ENCODE results near the gene ELOVL3.
"Not testable (repeated sequence)": the region's sequence is repeated elsewhere in the genome, so short reads cannot be mapped to it uniquely, and the experiment has no call there.

ELOVL3 gene

GRCh38 chr10:102225646-102226541 is at the start of gene ELOVL3:
TSS of gene ELOVL3 (plus strand) at chr10:102226299. CDS start at chr10:102226549, 250 bp downstream.
- DNase-seq = no peak

GRCh38 chr10:102184606-102185005 is 41.5 kb upstream of the ELOVL3 start:
- no peak for DNase-seq

GRCh38 chr10:102185272-102185671 is 40.8 kb upstream of the ELOVL3 start:
- no peak for DNase-seq

DNA sequence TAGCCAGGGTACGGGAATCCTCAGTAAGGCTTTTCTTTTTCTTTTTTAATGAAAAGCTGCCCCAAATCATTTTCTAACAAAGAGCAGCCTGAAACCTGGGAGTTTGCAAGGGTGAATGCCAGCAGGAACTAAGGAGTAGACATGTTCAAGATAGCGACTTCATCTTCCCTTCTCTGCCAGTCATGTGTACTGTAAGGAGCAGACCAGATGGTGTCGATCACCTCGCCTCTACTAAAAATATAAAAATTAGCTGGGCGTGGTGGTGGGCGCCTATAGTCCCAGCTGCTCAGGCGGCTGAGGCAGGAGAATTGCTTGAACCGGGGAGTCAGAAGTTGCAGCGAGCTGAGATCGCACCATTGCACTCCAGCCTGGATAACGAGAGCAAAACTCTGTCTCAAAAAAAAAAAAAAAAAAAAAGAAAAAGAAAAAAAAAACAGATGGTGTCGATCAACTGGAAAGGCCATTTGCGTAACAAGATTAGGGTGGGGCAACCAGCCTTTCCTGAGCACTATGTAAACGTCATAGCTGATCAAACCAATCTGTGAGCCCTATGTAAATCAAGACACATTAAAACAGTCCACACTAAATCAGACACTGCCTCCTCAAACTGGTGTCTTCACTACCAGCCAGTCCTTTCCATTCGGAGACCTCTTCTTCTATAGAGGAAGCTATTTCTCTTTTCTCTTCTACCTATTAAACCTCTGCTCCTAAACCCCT is 40.1 kb upstream of the ELOVL3 start:
- DNase-seq = no peak

GRCh38 chr10:102188298-102188940 is 37.7 kb upstream of the ELOVL3 start:
- no peak for DNase-seq

GRCh38 chr10:102188941-102189898 is 36.9 kb upstream of the ELOVL3 start:
- not testable (repeated sequence) for DNase-seq

GRCh38 chr10:102191956-102192355 is 34.1 kb upstream of the ELOVL3 start:
- DNase-seq = no peak

DNA sequence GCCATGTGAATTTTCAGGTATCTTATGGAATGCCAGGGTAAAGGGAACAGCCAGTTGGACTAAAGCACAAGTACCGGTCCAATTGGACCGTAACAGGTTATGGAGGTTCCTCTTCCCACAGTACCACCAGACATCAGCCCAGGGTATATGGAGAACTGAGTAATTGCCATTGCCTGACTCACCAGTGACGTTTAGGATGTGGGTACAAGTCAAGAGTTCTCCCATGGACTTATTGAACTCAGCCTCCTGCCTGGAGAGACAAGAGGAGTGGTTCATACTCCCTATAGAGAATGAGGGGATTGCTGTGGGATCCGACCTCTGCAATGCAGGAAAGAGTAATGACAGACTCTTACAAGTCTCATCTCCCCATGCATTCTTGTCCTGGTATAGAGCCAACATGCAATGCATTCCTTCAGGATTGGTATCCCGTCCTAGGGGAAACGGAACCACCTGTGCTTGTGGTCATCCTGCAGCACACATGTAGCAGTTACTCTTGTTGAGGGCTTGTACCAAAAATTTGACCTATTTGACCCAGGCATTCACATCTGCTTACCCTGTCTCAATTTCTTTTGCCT is 30.7 kb upstream of the ELOVL3 start:
- no peak for DNase-seq

DNA sequence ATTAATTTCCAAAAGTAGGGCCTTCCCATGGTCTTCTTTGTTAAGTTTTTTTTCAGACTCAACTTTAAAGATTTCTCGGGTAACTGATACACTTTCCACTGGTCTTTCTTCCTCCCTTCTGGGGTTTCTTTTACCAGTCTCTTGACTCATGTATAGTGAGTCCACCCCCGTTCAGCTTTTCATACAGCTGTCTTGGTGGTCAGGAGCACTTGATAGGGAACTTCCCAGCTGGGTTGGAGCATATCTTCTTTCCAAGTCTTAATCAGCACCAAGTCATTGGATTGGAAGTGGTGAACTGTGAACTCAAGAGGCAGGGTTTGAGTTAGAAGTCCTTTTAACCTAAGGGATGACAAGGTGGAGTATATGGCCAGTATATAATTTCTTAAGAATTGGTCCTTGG is 29.2 kb upstream of the ELOVL3 start:
- DNase-seq = no peak

GRCh38 chr10:102198027-102198426 is 28.1 kb upstream of the ELOVL3 start:
- DNase-seq = no peak

DNA sequence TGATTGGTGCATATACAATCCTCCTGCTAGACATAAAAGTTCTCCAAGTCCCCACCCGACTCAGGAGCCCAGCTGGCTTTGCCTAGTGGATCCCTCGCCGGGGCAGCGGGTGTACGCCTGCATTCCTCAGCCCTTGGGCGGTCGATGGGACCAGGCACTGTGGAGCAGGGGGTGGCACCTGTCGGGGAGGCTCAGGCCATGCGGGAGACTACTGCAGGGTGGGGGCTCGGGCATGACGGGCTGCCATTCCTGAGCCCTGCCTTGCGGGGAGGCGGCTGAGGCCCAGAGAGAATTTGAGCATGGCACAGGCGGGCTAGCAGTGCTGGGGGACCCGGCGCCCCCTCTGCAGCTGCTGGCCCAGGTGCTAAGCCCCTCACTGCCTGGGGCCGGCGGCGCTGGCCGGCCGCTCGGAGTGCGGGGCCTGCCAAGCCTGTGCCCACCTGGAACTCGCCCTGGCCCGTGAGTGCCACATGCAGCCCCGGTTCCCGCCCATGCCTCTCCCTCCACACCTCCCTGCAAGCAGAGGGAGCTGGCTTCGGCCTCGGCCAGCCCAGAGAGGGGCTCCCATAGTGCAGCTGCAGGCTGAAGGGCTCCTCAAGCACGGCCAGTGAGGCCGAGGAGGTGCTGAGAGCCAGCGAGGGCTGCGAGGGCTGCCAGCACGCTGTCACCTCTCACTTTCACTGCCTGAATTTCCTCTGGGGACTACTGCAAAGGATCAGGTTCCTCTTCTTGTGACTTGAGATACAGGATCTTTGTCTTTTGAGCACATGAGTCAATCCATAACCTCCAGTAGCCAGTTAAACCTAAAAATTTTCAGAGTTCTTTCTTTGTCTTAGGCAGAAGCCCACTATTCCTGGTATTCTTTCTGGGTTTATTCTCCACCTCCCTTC is 25.1 kb upstream of the ELOVL3 start:
- DNase-seq = no peak

DNA sequence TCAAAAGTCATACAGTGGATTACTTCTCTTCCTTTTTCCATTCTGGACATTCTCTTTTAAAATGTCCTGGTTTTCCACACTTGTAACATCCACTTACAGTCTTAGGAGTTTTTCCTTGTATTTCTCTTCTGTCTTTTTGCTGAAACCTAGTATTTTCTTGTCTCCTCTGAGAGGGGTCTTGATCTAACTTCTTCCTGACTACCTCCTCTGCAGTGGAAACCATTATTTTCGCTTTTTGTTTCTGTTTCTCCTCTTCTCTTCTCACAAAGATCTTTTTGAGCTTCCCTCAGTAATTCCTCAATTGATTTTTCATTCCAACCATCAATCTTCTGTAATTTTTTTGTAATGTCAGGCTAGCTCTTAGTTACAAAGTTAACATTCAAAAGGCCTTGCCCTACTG is 23.7 kb upstream of the ELOVL3 start:
- DNase-seq = no peak

- no peak for DNase-seq
These were observed 17.6 kb upstream of the ELOVL3 start for GRCh38 chr10:102208311-102209035.

- DNase-seq = no peak
These were observed 14.3 kb upstream of the ELOVL3 start for GRCh38 chr10:102211615-102212299.

DNA sequence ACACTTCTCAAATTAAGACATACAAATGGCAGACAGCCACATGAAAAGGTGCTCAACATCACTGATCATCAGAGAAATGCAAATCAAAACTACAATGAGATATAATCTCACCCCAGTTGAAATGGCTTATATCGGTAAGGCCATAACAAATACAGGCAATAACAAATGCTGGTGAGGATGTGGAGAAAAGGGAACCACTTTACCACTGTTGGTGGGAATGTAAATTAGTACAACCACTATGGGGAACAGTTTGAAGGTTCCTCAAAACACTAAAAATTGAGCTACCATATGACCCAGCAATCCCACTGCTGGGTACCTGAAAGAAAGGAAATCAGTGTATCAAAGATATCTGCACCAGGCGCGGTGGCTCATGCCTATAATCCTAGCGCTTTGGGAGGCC is 12.5 kb upstream of the ELOVL3 start:
- not testable (repeated sequence) for DNase-seq

DNA sequence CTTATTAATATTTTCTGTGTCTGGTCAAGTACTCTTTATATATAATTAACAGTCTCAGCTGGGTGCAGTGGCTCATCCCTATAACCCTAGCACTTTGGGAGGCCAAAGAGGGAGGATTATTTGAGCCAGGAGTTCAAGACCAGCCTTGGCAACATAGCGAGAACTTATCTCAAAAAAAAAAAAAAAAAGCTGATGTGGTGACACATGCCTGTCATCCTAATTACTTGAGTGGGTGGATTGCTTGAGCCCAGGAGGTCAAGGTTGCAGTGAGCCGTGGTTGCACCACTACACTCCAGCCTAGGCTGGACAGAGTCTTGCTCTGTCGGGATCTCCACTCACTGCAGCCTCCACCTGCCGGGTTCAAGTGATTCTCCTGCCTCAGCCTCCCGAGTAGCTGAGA is 6.7 kb upstream of the ELOVL3 start:
- no peak for DNase-seq

GRCh38 chr10:102220612-102221011 is 5.5 kb upstream of the ELOVL3 start:
- DNase-seq = no peak

GRCh38 chr10:102222797-102223196 is 3.3 kb upstream of the ELOVL3 start:
- DNase-seq = no peak

- DNase-seq = no peak
These were observed 407 bp downstream of the ELOVL3 start for GRCh38 chr10:102226542-102226870.

DNA sequence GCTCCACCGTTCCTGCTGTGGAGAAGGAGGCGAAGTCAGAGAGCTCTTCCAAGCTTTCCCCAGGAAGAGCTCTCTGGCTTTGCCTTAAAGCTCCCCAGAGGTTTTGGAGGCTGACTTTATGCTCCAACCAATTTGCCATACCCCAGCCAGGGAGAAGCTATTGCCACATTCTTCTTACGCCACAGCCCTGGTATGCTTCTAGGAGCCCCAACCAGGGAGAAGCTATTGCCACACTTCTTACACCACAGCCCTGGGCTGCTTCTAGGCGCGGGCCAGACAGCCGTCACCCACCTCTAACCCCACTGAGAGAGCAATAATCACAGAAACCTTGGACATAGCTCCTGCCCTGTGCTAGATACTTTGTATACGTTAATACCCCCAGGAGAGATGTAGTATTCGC is 951 bp downstream of the ELOVL3 start:
- no peak for DNase-seq
